Psoas muscle (tissue), 8 donors: Measurements from ENCODE around the gene NXT1. TPM values are rescaled to one million over a fixed set of nuclear protein-coding genes. Genes with fewer than 3 reads are reported as not detected.
A peak's percentile ranks its signal among the peaks of the same experiment; 100 is the strongest.

Source experiments
- ATAC-seq, 4 donors: fragments of 200-7000 bp; cut with Tn5 transposase; one replicate each; pipeline ENCODE4 v1.9.1; 2020; ENCODE audit warnings: moderate library complexity in 3 of 4, mild to moderate bottlenecking in 2 of 4
- DNase-seq, 2 donors: peaks; one replicate each; pipeline ENCODE4 v3.0.0-alpha.2; 2020
- H3K27ac ChIP-seq: fragments of 200-600 bp; one replicate; pipeline ENCODE4 v1.8.0; 2022
- H3K27me3 ChIP-seq, 3 donors: fragments of 200-600 bp in 1 of 3; one replicate each; pipeline versions ENCODE4 v1.6.1 to v1.8.0; 2013 to 2022; ENCODE audit warnings: low read length in 2 of 3, mild to moderate bottlenecking in 2 of 3, moderate library complexity in 1 of 3; ENCODE audit not compliant: insufficient read depth in 3 of 3
- H3K36me3 ChIP-seq, 2 donors: fragments of 200-600 bp in 1 of 2; one replicate each; pipeline versions ENCODE4 v1.6.1 to v1.8.0; 2013 to 2022; ENCODE audit warnings: low read depth in 1 of 2, mild to moderate bottlenecking in 1 of 2, moderate library complexity in 1 of 2; ENCODE audit not compliant: insufficient read depth in 1 of 2
- H3K4me1 ChIP-seq: fragments of 200-600 bp; one replicate; pipeline ENCODE4 v1.8.0; 2022
- H3K4me3 ChIP-seq: fragments of 200-600 bp; one replicate; pipeline ENCODE4 v1.8.0; 2022; ENCODE audit warnings: mild to moderate bottlenecking
- H3K9me3 ChIP-seq: fragments of 200-600 bp; one replicate; pipeline ENCODE4 v1.8.0; 2022
- CTCF ChIP-seq: fragments of 200-600 bp; IDR thresholded peaks from one replicate; pipeline ENCODE4 v1.8.0; 2022; ENCODE audit warnings: antibody characterized with exemption
- WGBS, 3 donors: extraction: QIAGEN DNeasy Blood & Tissue Kit; methylation state at CpG; one replicate each; pipeline versions ENCODE4 v1.1.6 to v1.1.7; 2013; 5-methylcytosine and 5-hydroxymethylcytosine counted together
- intact Hi-C, 2 donors: fragments of 100-400 bp; cut with DNase I; formaldehyde crosslinking; loops; one replicate each; pipeline versions ENCODE4 v1.11.0 to v1.14.2; 2022
- long read RNA-seq, 2 donors: library from polyadenylated mRNA; unstranded; transcript quantifications; one replicate each; pipeline ENCODE4 v2.0.0, GENCODE V29; 2021
- polyA plus RNA-seq, 3 donors: library from polyadenylated mRNA; stranded (reverse); fragments of 200-250 nt; gene quantifications; one replicate each; pipeline ENCODE4 v1.2.3, GENCODE V29; 2013
- total RNA-seq, 4 donors: library from RNA; stranded (reverse); fragmentation: NEBNext Ultra II Directional in 2 of 4; extraction: Animal tissue kit (Norgen Biotek cat#: 25700) in 2 of 4; gene quantifications; one replicate each; pipeline versions ENCODE4 v1.2.1 to v1.2.4, GENCODE V29; 2021 to 2023
- donor health status: healthy with polysubstance abuse.
- donor health status: DM: no; HTN: no; CAD: no; lungs with moderate emphysema.
- donor health status: Bipolar disorder and iron deficiency.
- donor health status: healthy.
- donor health status: DM: yes; HTN: yes; CAD: no.
- donor health status: DM: no; HTN: no; CAD: no.
- donor health status: DM: no; HTN: no; CAD: no.
- donor health status: DM: yes; HTN: yes; CAD: no.

The NXT1 gene
- total RNA-seq (10 to 100 TPM in 3 of 4 donors, 1 to 10 TPM in 1; 6.7 to 18.9 (median 11.1) TPM), polyA plus RNA-seq (10 to 100 TPM in 2 of 3 donors, 1 to 10 TPM in 1; 8.9 to 29.9 (median 11.4) TPM)
- long read RNA-seq, donor 1, transcript NXT1-201 (2 exons, 1,123 nt) = major isoform, 15 of 15 reads
- long read RNA-seq, donor 1, partial matches to known transcripts = 0 of 15 reads
- long read RNA-seq, donor 1, other reads (novel, unspliced or antisense) = 0 of 15 reads
- long read RNA-seq, donor 2, transcript NXT1-201 (2 exons, 1,123 nt) = major isoform, 22 of 22 reads
- long read RNA-seq, donor 2, partial matches to known transcripts = 0 of 22 reads
- long read RNA-seq, donor 2, other reads (novel, unspliced or antisense) = 0 of 22 reads

- WGBS, 3 donors = 1% methylated on average over 63 to 65 of the region's 65 CpGs
- TF ChIP-seq CTCF = no peak
- Histone ChIP-seq H3K27me3 (no peaks in the 10 kb centered on the region), H3K4me1 (peaks cover 13% of the 10 kb centered on the region), H3K9me3 (no peaks in the 10 kb centered on the region), H3K4me3 (peak within 1 kb of the TSS; percentile 91), H3K27ac (peak within 1 kb of the TSS; percentile 99), H3K36me3 (peaks cover 4 to 14% of the 10 kb centered on the region in 2 donors)
- DNase-seq (peak; percentile 97), ATAC-seq (peak; percentile 93 to 94 (median 93))
- intact Hi-C loops = loop anchor here (5.0 to 10.0 kb wide), 5 partner anchors 64 to 303 kb away; partner anchors contain the start of genes NAPB (in 1 of the 2) and THBD (in 1 of the 2)
Observed at GRCh38 chr20:23350196-23350903, at the start of gene NXT1. Gene NXT1 (plus strand): TSS chr20:23350791. CDS start chr20:23354042, 3,251 bp downstream.

GRCh38 chr20:23301436-23302050 lies 49.0 kb upstream of the NXT1 start:
- intact Hi-C loops = no loop called here
- Histone ChIP-seq H3K9me3 (no peaks in the 10 kb centered on the region), H3K27ac (no peak overlapping the region), H3K27me3 (no peaks in the 10 kb centered on the region), H3K36me3 (no peaks in the 10 kb centered on the region), H3K4me1 (no peaks in the 10 kb centered on the region), H3K4me3 (no peak overlapping the region)
- WGBS, 3 donors = 76 to 80% (median 79%) methylated on average over 12 of the region's 12 CpGs
- DNase-seq (no peak), ATAC-seq (no peak)
- no peak for TF ChIP-seq CTCF

- intact Hi-C loops = no loop called here
- Histone ChIP-seq H3K4me1 (no peaks in the 10 kb centered on the region), H3K27me3 (no peaks in the 10 kb centered on the region), H3K36me3 (no peaks in the 10 kb centered on the region), H3K4me3 (no peak overlapping the region), H3K9me3 (no peaks in the 10 kb centered on the region), H3K27ac (no peak overlapping the region)
- DNase-seq (no peak), ATAC-seq (no peak)
- TF ChIP-seq CTCF = no peak
- 81 to 89% (median 82%) methylated on average over 4 to 6 of the region's 6 CpGs for WGBS, 3 donors
Observed at GRCh38 chr20:23302386-23302785, 48.2 kb upstream of the NXT1 start.

GRCh38 chr20:23302801-23303200 lies 47.8 kb upstream of the NXT1 start:
- TF ChIP-seq CTCF = no peak
- H3K27ac ChIP-seq = no peak overlapping the region
- H3K9me3 ChIP-seq = no peaks in the 10 kb centered on the region
- DNase-seq = no peak
- no peak for ATAC-seq
- no peaks in the 10 kb centered on the region for H3K27me3 ChIP-seq
- no peaks in the 10 kb centered on the region for H3K4me1 ChIP-seq
- WGBS, 3 donors = 88 to 93% (median 91%) methylated on average over 9 of the region's 9 CpGs
- no peaks in the 10 kb centered on the region for H3K36me3 ChIP-seq
- H3K4me3 ChIP-seq = no peak overlapping the region
- intact Hi-C loops = no loop called here
